T-cell (primary cell): ENCODE results near the gene LTB. TPM values are rescaled to one million over a fixed set of nuclear protein-coding genes. Genes with fewer than 3 reads are reported as not detected.
"Not testable (repeated sequence)": the region's sequence is repeated elsewhere in the genome, so short reads cannot be mapped to it uniquely, and the experiment has no call there.

Source experiments
- ATAC-seq, 4 experiments: fragments of 200-7000 bp in 3 of 4; fragments of 150-1000 bp in 1 of 4; cut with Tn5 transposase; replicated peaks in 1 of 4; 1 replicate in 3 of 4; 2 replicates in 1 of 4; pipeline ENCODE4 v1.10.0; 2021; ENCODE audit warnings: moderate library complexity in 3 of 4, mild to moderate bottlenecking in 2 of 4, moderate number of reproducible peaks in 1 of 4
- CTCF ChIA-PET, 2 donors: fragments of 300-600 bp; sonication (Branson Sonifier 250); formaldehyde crosslinking; loops; one replicate each; lab custom pipeline; 2022; ENCODE audit warnings: antibody characterized with exemption in 2 of 2; lab: Charles Lee
- POLR2A ChIA-PET, 2 donors: fragments of 300-600 bp; sonication (Branson Sonifier 250); formaldehyde crosslinking; loops; one replicate each; lab custom pipeline; 2022; ENCODE audit warnings: antibody characterized with exemption in 2 of 2; lab: Charles Lee
- DNase-seq, 35 experiments: peaks; one replicate each; pipeline versions ENCODE4 v3.0.0 to v3.0.0-alpha.2; 2013 to 2023
- H3K27ac ChIP-seq: one replicate; pipeline ENCODE4 v1.5.1; 2013; ENCODE audit warnings: low read length
- H3K27me3 ChIP-seq, 2 experiments: replicated peaks in 1 of 2; 1 replicate in 1 of 2; 2 replicates in 1 of 2; pipeline versions ENCODE4 v1.6.1 to v1.7.0; 2013; ENCODE audit warnings: low read length in 1 of 2, mixed read lengths in 1 of 2; ENCODE audit not compliant: control insufficient read depth in 2 of 2, insufficient read depth in 2 of 2; ENCODE audit errors: extremely low read depth in 1 of 2
- H3K36me3 ChIP-seq, 2 donors: 1 replicate in 1 of 2; 2 replicates in 1 of 2; pipeline versions ENCODE4 v1.6.1 to v1.7.0; 2013; ENCODE audit warnings: low read length in 1 of 2; ENCODE audit not compliant: control insufficient read depth in 2 of 2, insufficient read depth in 1 of 2; ENCODE audit errors: extremely low read depth in 1 of 2
- H3K4me1 ChIP-seq, 2 experiments: 1 replicate in 1 of 2; 2 replicates in 1 of 2; pipeline versions ENCODE4 v1.6.1 to v1.7.0; 2013; ENCODE audit warnings: low read length in 2 of 2, mixed read lengths in 1 of 2; ENCODE audit not compliant: insufficient read depth in 2 of 2, control insufficient read depth in 1 of 2; ENCODE audit errors: extremely low read depth in 1 of 2
- H3K4me3 ChIP-seq, 2 donors: 1 replicate in 1 of 2; 2 replicates in 1 of 2; pipeline versions ENCODE4 v1.5.1 to v1.7.0; 2013; ENCODE audit warnings: mild to moderate bottlenecking in 2 of 2, low read length in 1 of 2, moderate library complexity in 1 of 2; ENCODE audit not compliant: control insufficient read depth in 1 of 2; ENCODE audit errors: extremely low read depth in 1 of 2
- H3K9me3 ChIP-seq: 2 replicates; pipeline ENCODE4 v1.7.0; 2013
- H3K27ac Mint-ChIP-seq, 2 donors: one replicate each; pipeline ENCODE4 v1.8.0; 2020 to 2021; ENCODE audit warnings: mild to moderate bottlenecking in 2 of 2, mixed read lengths in 2 of 2
- H3K27me3 Mint-ChIP-seq, 2 donors: one replicate each; pipeline ENCODE4 v1.8.0; 2021 to 2022; ENCODE audit warnings: mixed read lengths in 2 of 2
- H3K36me3 Mint-ChIP-seq: one replicate; pipeline ENCODE4 v1.8.0; 2021; ENCODE audit warnings: mixed read lengths
- H3K4me1 Mint-ChIP-seq, 3 donors: one replicate each; pipeline ENCODE4 v1.8.0; 2020 to 2022; ENCODE audit warnings: mixed read lengths in 3 of 3, mild to moderate bottlenecking in 1 of 3
- H3K4me3 Mint-ChIP-seq, 3 donors: one replicate each; pipeline ENCODE4 v1.8.0; 2020 to 2022; ENCODE audit warnings: mild to moderate bottlenecking in 3 of 3, mixed read lengths in 3 of 3, moderate library complexity in 3 of 3
- H3K9me3 Mint-ChIP-seq, 3 donors: one replicate each; pipeline ENCODE4 v1.8.0; 2020 to 2022; ENCODE audit warnings: mixed read lengths in 3 of 3
- WGBS: methylation state at CpG from one replicate; pipeline ENCODE4 v1.1.5; 2013; ENCODE audit warnings: missing lambda C conversion rate; ENCODE audit not compliant: insufficient coverage; 5-methylcytosine and 5-hydroxymethylcytosine counted together
- total RNA-seq, 35 experiments: library from RNA in 6 of 35; stranded (reverse) in 6 of 35; fragments of 120-200 nt in 1 of 35; gene quantifications; one replicate each; pipeline versions ENCODE4 v1.2.1 to v1.2.4 and lab custom pipeline; 2013 to 2026

Gene LTB
- total RNA-seq, 5 donors from 2014 or later (not counting 1 experiment from before 2014, with no cell fraction given), result 398 to 926 (median 813) TPM

DNA sequence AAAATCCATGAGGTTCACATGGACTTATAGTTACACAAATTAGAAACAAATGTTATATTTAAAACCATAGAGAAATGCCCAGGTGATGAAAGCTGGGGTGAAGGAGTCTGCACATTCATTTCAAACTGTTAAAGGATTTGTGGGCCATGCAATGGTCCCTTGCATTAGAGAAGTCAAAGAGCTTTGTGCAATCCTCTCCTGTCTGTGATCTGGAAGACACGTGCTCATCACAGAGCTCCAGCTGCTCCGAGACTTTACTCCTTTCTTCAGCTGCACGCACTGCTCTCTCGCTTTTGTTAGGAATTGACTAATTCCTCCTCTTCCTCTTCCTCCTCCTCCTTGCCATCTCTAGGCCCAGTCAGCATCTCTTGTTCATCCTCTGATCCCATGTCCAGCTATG is 28.7 kb upstream of the LTB start:
- WGBS, result 90% methylated on average over 4 of the region's 4 CpGs
- H3K9me3 Mint-ChIP-seq, result no peaks in the 10 kb centered on the region
- DNase-seq (no peak), ATAC-seq (no peak)
- H3K9me3 ChIP-seq, result no peaks in the 10 kb centered on the region
- peaks cover 0 to 2% of the 10 kb centered on the region in 2 experiments for H3K27me3 ChIP-seq
- H3K36me3 Mint-ChIP-seq, result no peaks in the 10 kb centered on the region
- no peak overlapping the region for H3K4me3 Mint-ChIP-seq
- no peak overlapping the region for H3K4me3 ChIP-seq
- no peaks in the 10 kb centered on the region for H3K27me3 Mint-ChIP-seq
- peaks cover 15 to 19% (median 16%) of the 10 kb centered on the region in 3 donors for H3K4me1 Mint-ChIP-seq
- H3K27ac ChIP-seq, result no peak overlapping the region
- ChIA-PET CTCF (no interaction called here), POLR2A (no interaction called here)
- H3K4me1 ChIP-seq, result peaks cover 12 to 17% of the 10 kb centered on the region in 2 experiments
- H3K27ac Mint-ChIP-seq, result no peak overlapping the region
- H3K36me3 ChIP-seq, result no peaks in the 10 kb centered on the region

DNA sequence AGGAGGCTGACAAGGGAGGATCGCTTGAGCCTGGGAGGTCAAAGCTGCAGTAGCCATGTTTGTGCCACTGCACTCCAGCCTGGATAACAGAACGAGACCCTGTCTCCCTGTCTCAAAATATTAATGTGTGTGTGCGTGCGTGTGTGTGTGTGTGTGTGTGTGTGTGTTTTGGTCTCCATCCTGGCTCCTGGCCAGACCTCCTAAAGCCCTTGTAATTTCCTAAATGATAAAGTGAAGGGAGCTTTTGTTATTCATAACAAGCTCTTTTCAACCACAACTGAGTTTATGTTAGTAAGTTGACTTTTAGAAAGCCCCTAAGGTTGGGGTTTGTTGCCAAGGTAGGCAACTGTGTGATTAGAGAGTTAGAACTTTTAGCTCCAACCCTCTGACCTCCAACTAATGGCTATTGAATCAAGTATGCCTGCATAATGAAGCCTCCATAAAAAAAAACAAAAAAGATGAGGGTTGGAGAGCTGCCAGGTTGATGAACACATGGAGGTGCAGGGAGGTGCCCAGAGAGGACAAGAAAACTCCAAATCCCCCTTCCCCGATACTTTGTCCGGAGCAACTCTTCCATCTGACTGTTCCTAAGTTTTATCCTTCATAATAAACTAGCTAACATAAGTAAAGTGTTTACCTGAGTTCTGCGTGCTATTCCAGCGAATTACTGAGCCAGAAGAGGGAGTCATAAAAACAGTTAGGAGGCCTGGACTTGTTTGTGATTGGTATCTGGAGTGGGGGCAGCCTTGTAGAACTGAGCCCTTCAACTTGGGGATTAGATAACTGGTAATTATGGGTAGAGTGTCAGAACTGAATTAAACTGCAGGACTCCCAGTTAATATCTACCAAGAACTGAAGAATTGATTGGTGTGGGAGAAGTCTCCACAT is 27.5 kb upstream of the LTB start:
- ChIA-PET CTCF (interaction anchor here in 1 of 2 donors (0.6 kb wide), 2 partner anchors 58 to 311 kb away, joined by 3 to 4 read pairs; no protein-coding TSS in a partner anchor), POLR2A (no interaction called here)
- Histone ChIP-seq H3K27ac (no peak overlapping the region), H3K4me3 (no peak overlapping the region), H3K4me1 (peaks cover 4% of the 10 kb centered on the region in 2 experiments), H3K27me3 (peaks cover 0 to 2% of the 10 kb centered on the region in 2 experiments), H3K9me3 (no peaks in the 10 kb centered on the region), H3K36me3 (no peaks in the 10 kb centered on the region)
- no peaks in the 10 kb centered on the region for H3K27me3 Mint-ChIP-seq
- H3K27ac Mint-ChIP-seq, result no peak overlapping the region
- no peaks in the 10 kb centered on the region for H3K9me3 Mint-ChIP-seq
- ATAC-seq (no peak), DNase-seq (no peak)
- 100% methylated on average over 3 of the region's 8 CpGs for WGBS
- no peak overlapping the region for H3K4me3 Mint-ChIP-seq
- no peaks in the 10 kb centered on the region for H3K36me3 Mint-ChIP-seq
- H3K4me1 Mint-ChIP-seq, result peaks cover 3 to 7% (median 4%) of the 10 kb centered on the region in 3 donors

DNA sequence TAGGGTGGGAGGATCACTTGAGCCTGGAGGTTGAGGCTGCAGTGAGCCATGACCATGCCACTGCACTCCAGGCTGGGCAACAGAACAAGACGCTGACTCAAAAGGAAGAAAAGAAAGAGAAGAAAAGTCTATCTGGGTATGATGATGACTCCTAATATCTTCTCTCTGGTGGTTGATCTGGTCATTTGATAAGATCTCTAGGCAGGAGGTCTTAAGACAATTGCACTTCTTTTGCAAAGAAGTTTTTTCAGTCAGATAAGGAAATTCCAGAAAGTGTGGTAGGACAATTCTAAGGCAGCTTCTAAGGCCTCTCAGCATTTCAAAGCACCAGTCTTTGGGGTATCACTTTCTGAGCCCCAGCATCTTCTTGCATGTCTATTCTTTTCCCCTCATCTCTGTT is 25.1 kb upstream of the LTB start:
- ATAC-seq (no peak), DNase-seq (no peak)
- no peaks in the 10 kb centered on the region for H3K9me3 Mint-ChIP-seq
- ChIA-PET CTCF (interaction anchor here in 1 of 2 donors (0.7 kb wide), 1 partner anchor 49 kb away, joined by 4 read pairs; the partner anchor contains the start of gene APOM), POLR2A (no interaction called here)
- H3K27ac Mint-ChIP-seq, result no peak overlapping the region
- no peak overlapping the region for H3K27ac ChIP-seq
- H3K36me3 ChIP-seq, result no peaks in the 10 kb centered on the region
- no CpG with 5 or more reads among the region's 1 CpG for WGBS
- H3K27me3 Mint-ChIP-seq, result peaks cover 0 to 2% of the 10 kb centered on the region in 2 donors
- no peaks in the 10 kb centered on the region for H3K4me1 ChIP-seq
- no peaks in the 10 kb centered on the region for H3K4me1 Mint-ChIP-seq
- no peaks in the 10 kb centered on the region for H3K9me3 ChIP-seq
- H3K36me3 Mint-ChIP-seq, result no peaks in the 10 kb centered on the region
- H3K4me3 Mint-ChIP-seq, result no peak overlapping the region
- peaks cover 0 to under 1% of the 10 kb centered on the region in 2 experiments for H3K27me3 ChIP-seq
- H3K4me3 ChIP-seq, result no peak overlapping the region

DNA sequence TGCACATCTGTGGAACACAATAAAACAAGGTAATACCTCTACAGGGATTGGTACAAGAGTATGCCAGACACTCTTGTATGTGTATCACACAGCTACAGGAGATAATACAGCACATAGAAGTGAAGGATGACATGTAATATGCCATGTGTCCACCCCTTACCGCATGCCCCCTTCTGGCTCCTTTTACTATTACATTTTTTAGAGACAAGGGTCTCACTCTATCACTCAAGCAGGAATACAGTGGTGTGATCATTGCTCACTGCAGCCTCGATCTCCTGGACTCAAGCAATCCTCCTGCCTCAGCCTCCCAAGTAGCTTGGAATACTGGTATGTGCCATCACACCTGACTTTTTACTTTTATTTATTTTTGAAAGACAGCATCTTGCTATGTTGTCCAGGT is 14.8 kb upstream of the LTB start:
- Mint-ChIP-seq H3K27ac (peak overlapping the region; percentile 77 to 88), H3K4me1 (peaks cover 52 to 55% (median 53%) of the 10 kb centered on the region in 3 donors), H3K36me3 (no peaks in the 10 kb centered on the region), H3K9me3 (no peaks in the 10 kb centered on the region), H3K4me3 (peak overlapping the region in 2 of 3 donors; percentile 31 to 65), H3K27me3 (no peaks in the 10 kb centered on the region)
- no peaks in the 10 kb centered on the region for H3K36me3 ChIP-seq
- ChIA-PET CTCF (interaction anchor here (1.0 to 8.7 kb wide), 12 partner anchors 8 to 102 kb away, joined by 3 to 244 read pairs (median 13); partner anchors contain the start of genes LTB (in 2 of the 2), ATP6V1G2 (in 1 of the 2), DDX39B (in 1 of the 2) and LST1 (in 1 of the 2)), POLR2A (interaction anchor here in 1 of 2 donors (0.6 to 1.6 kb wide), 5 partner anchors 14 to 259 kb away, joined by 3 to 5 read pairs (median 3); no protein-coding TSS in a partner anchor)
- no peaks in the 10 kb centered on the region for H3K9me3 ChIP-seq
- DNase-seq (peak in 27 of 35 experiments; percentile 22 to 83 (median 43)), ATAC-seq (peak; percentile 70 to 81 (median 78))
- 0% methylated on average over 1 of the region's 2 CpGs for WGBS
- H3K4me3 ChIP-seq, result no peak overlapping the region
- peaks cover 29 to 64% of the 10 kb centered on the region in 2 experiments for H3K4me1 ChIP-seq
- peak overlapping the region; percentile 9 for H3K27ac ChIP-seq
- no peaks in the 10 kb centered on the region for H3K27me3 ChIP-seq

DNA sequence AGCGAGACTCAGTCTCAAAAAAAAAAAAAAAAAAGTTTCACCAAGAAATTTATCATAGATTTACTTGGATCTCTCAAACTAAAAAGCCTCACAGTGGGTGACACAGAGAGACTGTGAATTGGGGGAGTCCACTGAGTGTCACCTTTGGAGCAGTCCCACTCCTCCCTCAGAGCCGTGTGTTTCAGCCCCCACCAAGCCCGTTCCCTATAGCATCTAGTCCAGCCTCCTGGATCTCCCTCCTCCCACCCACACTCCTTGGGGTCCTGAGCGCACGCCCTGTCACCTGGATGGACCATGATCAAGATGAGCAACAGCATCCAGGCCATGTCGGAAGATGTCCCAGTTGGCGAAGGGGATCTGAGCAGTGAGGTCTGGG is 10.2 kb upstream of the LTB start:
- WGBS, result no CpG with 5 or more reads among the region's 7 CpGs
- Mint-ChIP-seq H3K27ac (peak overlapping the region; percentile 91 to 93), H3K36me3 (no peaks in the 10 kb centered on the region), H3K27me3 (no peaks in the 10 kb centered on the region), H3K9me3 (no peaks in the 10 kb centered on the region), H3K4me1 (peaks cover 59 to 78% (median 70%) of the 10 kb centered on the region in 3 donors), H3K4me3 (peak overlapping the region; percentile 51 to 66 (median 58))
- H3K4me3 ChIP-seq, result peak overlapping the region in 1 of 2 donors; percentile 42
- H3K4me1 ChIP-seq, result peaks cover 34 to 78% of the 10 kb centered on the region in 2 experiments
- H3K9me3 ChIP-seq, result no peaks in the 10 kb centered on the region
- ATAC-seq (peak; percentile 2 to 23 (median 6)), DNase-seq (no peak)
- no peaks in the 10 kb centered on the region for H3K27me3 ChIP-seq
- ChIA-PET CTCF (interaction anchor here (0.6 to 8.7 kb wide), 9 partner anchors 9 to 238 kb away, joined by 3 to 244 read pairs (median 4); partner anchors contain the start of genes ATP6V1G2 (in 1 of the 2), LST1 (in 1 of the 2), LTB (in 1 of the 2) and NFKBIL1 (in 1 of the 2)), POLR2A (interaction anchor here in 1 of 2 donors (1.3 kb wide), 1 partner anchor 18 kb away, joined by 6 read pairs; the partner anchor contains the start of gene TNF)
- no peaks in the 10 kb centered on the region for H3K36me3 ChIP-seq
- H3K27ac ChIP-seq, result peak overlapping the region; percentile 60

DNA sequence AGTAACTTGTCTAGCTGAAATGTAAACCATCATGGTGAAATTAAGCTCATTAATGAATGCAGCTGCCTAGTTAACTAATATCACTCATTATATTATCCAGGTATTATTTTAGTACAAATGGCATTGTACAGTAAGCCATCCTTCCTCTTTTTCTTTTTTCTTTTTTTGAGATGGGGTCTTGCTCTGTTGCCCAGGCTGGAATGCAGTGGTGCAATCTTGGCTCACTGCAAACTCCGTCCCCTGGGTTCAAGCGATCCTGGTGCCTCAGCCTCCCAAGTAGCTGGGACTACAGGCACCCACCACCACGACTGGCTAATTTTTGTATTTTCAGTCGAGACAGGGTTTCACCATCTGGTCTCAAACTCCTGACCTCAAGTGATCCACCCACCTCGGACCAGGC is 8.5 kb upstream of the LTB start:
- POLR2A ChIA-PET, H3K36me3 Mint-ChIP-seq, ATAC-seq, H3K27ac ChIP-seq, DNase-seq, H3K27me3 Mint-ChIP-seq, H3K9me3 Mint-ChIP-seq, H3K27me3 ChIP-seq, H3K4me3 ChIP-seq, H3K36me3 ChIP-seq, H3K9me3 ChIP-seq, H3K4me3 Mint-ChIP-seq: not testable (repeated sequence)
- H3K27ac Mint-ChIP-seq, result peak overlapping the region; percentile 91 to 93
- WGBS, result 75% methylated on average over 5 of the region's 5 CpGs
- peaks cover 42 to 78% of the 10 kb centered on the region in 2 experiments for H3K4me1 ChIP-seq
- H3K4me1 Mint-ChIP-seq, result peaks cover 62 to 80% (median 73%) of the 10 kb centered on the region in 3 donors
- CTCF ChIA-PET, result interaction anchor here in 1 of 2 donors (0.7 kb wide), 1 partner anchor 409 kb away, joined by 3 read pairs; no protein-coding TSS in a partner anchor
